Thyroid gland (tissue), 4 donors: ENCODE data around the gene ERG28. TPM values are rescaled to one million over a fixed set of nuclear protein-coding genes. Genes with fewer than 3 reads are reported as not detected.

ENCODE experiments used
- DNase-seq, 2 donors: peaks; one replicate each; pipeline ENCODE4 v3.0.0-alpha.2; 2019
- H3K27ac ChIP-seq, 3 donors: fragments of 200-600 bp; sonication (generic); 1 replicate in 2 of 3; 2 replicates in 1 of 3; pipeline ENCODE4 v1.5.1; 2016 to 2019; ENCODE audit warnings: mild to moderate bottlenecking in 1 of 3, moderate library complexity in 1 of 3
- H3K27me3 ChIP-seq: fragments of 200-600 bp; sonication (generic); one replicate; pipeline ENCODE4 v1.5.1; 2019
- H3K36me3 ChIP-seq, 2 donors: fragments of 200-600 bp; sonication (generic); one replicate each; pipeline ENCODE4 v1.5.1; 2016 to 2019
- H3K4me1 ChIP-seq, 2 donors: fragments of 200-600 bp; sonication (generic); one replicate each; pipeline ENCODE4 v1.5.1; 2017 to 2019
- H3K4me3 ChIP-seq, 3 donors: fragments of 200-600 bp; sonication (generic); replicated peaks in 1 of 3; 1 replicate in 2 of 3; 2 replicates in 1 of 3; pipeline ENCODE4 v1.5.1; 2016; ENCODE audit warnings: mild to moderate bottlenecking in 1 of 3
- H3K9me3 ChIP-seq: fragments of 200-600 bp; sonication (generic); one replicate; pipeline ENCODE4 v1.5.1; 2017
- CTCF ChIP-seq, 6 experiments: fragments of 200-600 bp in 3 of 6; fragments of 450-650 bp in 3 of 6; sonication (generic) in 3 of 6; IDR thresholded peaks; one replicate each; pipeline ENCODE4 v1.5.1; 2016 to 2019; ENCODE audit warnings: antibody characterized with exemption in 6 of 6, mild to moderate bottlenecking in 2 of 6, inconsistent platforms in 1 of 6, moderate library complexity in 1 of 6
- POLR2A ChIP-seq, 2 donors: fragments of 450-650 bp; IDR thresholded peaks; one replicate each; pipeline ENCODE4 v1.6.1; 2017; ENCODE audit warnings: antibody characterized with exemption in 2 of 2, mild to moderate bottlenecking in 2 of 2, moderate library complexity in 1 of 2
- WGBS, 2 donors: methylation state at CpG; one replicate each; pipeline ENCODE4 v1.1.5; 2017; 5-methylcytosine and 5-hydroxymethylcytosine counted together
- intact Hi-C: fragments of 100-400 bp; cut with DNase I; formaldehyde crosslinking; loops from one replicate; pipeline ENCODE4 v1.15.1; 2023
- total RNA-seq, 4 donors: library from RNA; depleted of rRNA; stranded (reverse); fragments of >200 nt; gene quantifications; one replicate each; pipeline ENCODE4 v1.2.3, GENCODE V29; 2016

ERG28 gene
- total RNA-seq, 4 donors from 2014 or later, result 12.1 to 17.3 (median 15.0) TPM

GRCh38 chr14:75631453-75631831 is 29.2 kb downstream of the ERG28 start:
- no peak for TF ChIP-seq CTCF (IDR thresholded peaks at IDR 0.05)
- no peak for TF ChIP-seq POLR2A (IDR thresholded peaks at IDR 0.05)
- H3K4me1 ChIP-seq, result peaks cover 0 to 26% of the 10 kb centered on the region in 2 donors
- no peaks in the 10 kb centered on the region for H3K9me3 ChIP-seq

GRCh38 chr14:75630695-75631452 is 29.8 kb downstream of the ERG28 start:
- WGBS, 2 donors, result 87 to 88% methylated on average over 6 of the region's 6 CpGs
- intact Hi-C loops, result no loop called here

More at GRCh38 chr14:75631453-75631831, 29.2 kb downstream of the ERG28 start:
- 70 to 71% methylated on average over 5 of the region's 5 CpGs for WGBS, 2 donors
- no peak overlapping the region for H3K4me3 ChIP-seq
- H3K36me3 ChIP-seq, result no peaks in the 10 kb centered on the region
- intact Hi-C loops, result no loop called here
- no peaks in the 10 kb centered on the region for H3K27me3 ChIP-seq
- DNase-seq, result no peak
- H3K27ac ChIP-seq, result no peak overlapping the region

GRCh38 chr14:75628816-75629215 is 31.9 kb downstream of the ERG28 start:
- Histone ChIP-seq H3K27me3 (no peaks in the 10 kb centered on the region), H3K36me3 (no peaks in the 10 kb centered on the region), H3K4me3 (no peak overlapping the region), H3K9me3 (no peaks in the 10 kb centered on the region), H3K4me1 (peaks cover 0 to 26% of the 10 kb centered on the region in 2 donors), H3K27ac (peak overlapping the region in 1 of 3 donors; percentile 26)
- intact Hi-C loops, result no loop called here
- 49 to 51% methylated on average over 3 of the region's 3 CpGs for WGBS, 2 donors
- TF ChIP-seq POLR2A (IDR thresholded peaks at IDR 0.05) (no peak), CTCF (IDR thresholded peaks at IDR 0.05) (no peak)
- DNase-seq, result peak; percentile 20 to 24

More at GRCh38 chr14:75630695-75631452, 29.8 kb downstream of the ERG28 start:
- Histone ChIP-seq H3K4me3 (no peak overlapping the region), H3K9me3 (no peaks in the 10 kb centered on the region), H3K4me1 (peaks cover 0 to 26% of the 10 kb centered on the region in 2 donors), H3K27ac (no peak overlapping the region), H3K27me3 (no peaks in the 10 kb centered on the region), H3K36me3 (no peaks in the 10 kb centered on the region)
- peak in 1 of 2 donors; percentile 28 for DNase-seq
- TF ChIP-seq CTCF (IDR thresholded peaks at IDR 0.05), result no peak
- TF ChIP-seq POLR2A (IDR thresholded peaks at IDR 0.05), result no peak

- WGBS, 2 donors, result 82 to 88% methylated on average over 4 of the region's 4 CpGs
- no peak for DNase-seq
- Histone ChIP-seq H3K27me3 (no peaks in the 10 kb centered on the region), H3K36me3 (no peaks in the 10 kb centered on the region), H3K4me3 (no peak overlapping the region), H3K4me1 (peaks cover 0 to 26% of the 10 kb centered on the region in 2 donors), H3K27ac (no peak overlapping the region), H3K9me3 (no peaks in the 10 kb centered on the region)
- intact Hi-C loops, result no loop called here
- TF ChIP-seq POLR2A (IDR thresholded peaks at IDR 0.05) (no peak), CTCF (IDR thresholded peaks at IDR 0.05) (no peak)
Observed at GRCh38 chr14:75627406-75627805, 33.3 kb downstream of the ERG28 start.

GRCh38 chr14:75626863-75627262 is 33.8 kb downstream of the ERG28 start:
- H3K27ac ChIP-seq, result no peak overlapping the region

More at GRCh38 chr14:75626863-75627262, 33.8 kb downstream of the ERG28 start:
- H3K4me1 ChIP-seq, result peaks cover 0 to 25% of the 10 kb centered on the region in 2 donors
- intact Hi-C loops, result no loop called here
- H3K9me3 ChIP-seq, result no peaks in the 10 kb centered on the region
- no peak overlapping the region for H3K4me3 ChIP-seq
- TF ChIP-seq CTCF (IDR thresholded peaks at IDR 0.05) (no peak), POLR2A (IDR thresholded peaks at IDR 0.05) (no peak)
- H3K36me3 ChIP-seq, result no peaks in the 10 kb centered on the region
- no peaks in the 10 kb centered on the region for H3K27me3 ChIP-seq
- 74 to 80% methylated on average over 3 of the region's 3 CpGs for WGBS, 2 donors
- DNase-seq, result no peak
